Measurements from ENCODE around the gene SHANK3.

SHANK3 gene

GRCh38 chr22:50683086-50683993 lies 10.7 kb downstream of the SHANK3 start:
- Histone ChIP-seq H3K36me3 (ENCODE audit: control insufficient read depth, insufficient read depth, low read length) (peaks cover 15% of the 10 kb centered on the region), H3K4me3 (ENCODE audit: extremely low read depth, insufficient read depth, low read length, poor library complexity, severe bottlenecking) (no peak overlapping the region), H3K4me1 (ENCODE audit: control insufficient read depth, insufficient read depth, low read length, poor library complexity, severe bottlenecking) (no peaks in the 10 kb centered on the region), H3K9me3 (ENCODE audit: control insufficient read depth, low read length) (peaks cover 4% of the 10 kb centered on the region), H3K27ac (ENCODE audit: low read depth, low read length, severe bottlenecking) (no peak overlapping the region)
- WGBS, 2 experiments (ENCODE audit: insufficient coverage in 2 of 2): 92 to 93% methylated on average over 13 to 18 of the region's 21 CpGs

DNA sequence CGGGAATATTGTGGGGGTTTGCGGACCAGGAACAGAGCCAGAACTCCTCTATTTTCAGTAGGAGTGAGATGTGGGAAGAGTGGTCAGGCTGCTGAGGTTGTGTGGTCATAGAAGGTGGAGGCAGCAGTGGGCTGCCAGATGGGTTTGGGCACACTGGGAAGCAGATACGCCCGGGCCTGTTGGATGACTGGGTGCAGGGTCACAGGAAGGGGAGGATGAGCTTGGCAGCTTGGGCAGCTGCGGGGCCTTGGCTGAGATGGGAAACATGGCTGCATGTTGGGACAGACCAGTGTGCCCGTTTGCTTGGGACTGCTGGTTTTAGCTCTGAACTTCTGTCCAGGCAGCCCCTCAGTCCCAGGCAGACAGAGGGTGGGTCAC lies 11.4 kb downstream of the SHANK3 start:
- Histone ChIP-seq H3K4me1 (ENCODE audit: control insufficient read depth, insufficient read depth, low read length, poor library complexity, severe bottlenecking) (no peaks in the 10 kb centered on the region), H3K36me3 (ENCODE audit: control insufficient read depth, insufficient read depth, low read length) (peaks cover 9% of the 10 kb centered on the region), H3K9me3 (ENCODE audit: control insufficient read depth, low read length) (peaks cover 4% of the 10 kb centered on the region), H3K4me3 (ENCODE audit: extremely low read depth, insufficient read depth, low read length, poor library complexity, severe bottlenecking) (no peak overlapping the region), H3K27ac (ENCODE audit: low read depth, low read length, severe bottlenecking) (no peak overlapping the region)
- WGBS, 2 experiments (ENCODE audit: insufficient coverage in 2 of 2): 94 to 95% methylated on average over 6 of the region's 6 CpGs

GRCh38 chr22:50684501-50684900 lies 11.9 kb downstream of the SHANK3 start:
- peaks cover 4% of the 10 kb centered on the region for H3K9me3 ChIP-seq (ENCODE audit: control insufficient read depth, low read length)
- H3K36me3 ChIP-seq (ENCODE audit: control insufficient read depth, insufficient read depth, low read length): peaks cover 4% of the 10 kb centered on the region
- no peak overlapping the region for H3K27ac ChIP-seq (ENCODE audit: low read depth, low read length, severe bottlenecking)
- H3K4me3 ChIP-seq (ENCODE audit: extremely low read depth, insufficient read depth, low read length, poor library complexity, severe bottlenecking): no peak overlapping the region
- H3K4me1 ChIP-seq (ENCODE audit: control insufficient read depth, insufficient read depth, low read length, poor library complexity, severe bottlenecking): no peaks in the 10 kb centered on the region
- 98 to 100% methylated on average over 2 to 5 of the region's 8 CpGs for WGBS, 2 experiments (ENCODE audit: insufficient coverage in 2 of 2)

DNA sequence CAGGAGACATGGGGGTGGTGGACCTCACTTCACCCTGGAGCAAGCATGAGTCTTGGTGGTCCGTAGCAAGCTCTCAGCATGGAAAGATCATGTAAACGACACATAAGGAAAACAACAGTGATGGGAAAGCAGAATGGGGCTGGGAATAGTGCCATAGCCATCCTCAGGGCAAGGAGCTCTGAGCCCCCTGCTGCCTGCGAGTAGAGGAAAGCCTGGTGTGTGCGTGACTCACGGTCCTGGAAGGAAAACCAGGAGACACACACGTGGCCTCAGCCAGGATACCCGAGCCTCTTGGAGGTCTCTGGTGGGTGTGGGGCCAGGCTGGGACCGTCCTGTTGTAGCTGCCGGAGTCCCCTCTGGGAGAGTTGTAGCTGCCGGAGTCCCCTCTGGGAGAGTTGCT lies 12.4 kb downstream of the SHANK3 start:
- WGBS, 2 experiments (ENCODE audit: insufficient coverage in 2 of 2): 71 to 86% methylated on average over 5 to 6 of the region's 10 CpGs
- peaks cover 4% of the 10 kb centered on the region for H3K9me3 ChIP-seq (ENCODE audit: control insufficient read depth, low read length)
- H3K4me1 ChIP-seq (ENCODE audit: control insufficient read depth, insufficient read depth, low read length, poor library complexity, severe bottlenecking): no peaks in the 10 kb centered on the region
- H3K4me3 ChIP-seq (ENCODE audit: extremely low read depth, insufficient read depth, low read length, poor library complexity, severe bottlenecking): no peak overlapping the region
- peaks cover 4% of the 10 kb centered on the region for H3K36me3 ChIP-seq (ENCODE audit: control insufficient read depth, insufficient read depth, low read length)
- H3K27ac ChIP-seq (ENCODE audit: low read depth, low read length, severe bottlenecking): no peak overlapping the region

DNA sequence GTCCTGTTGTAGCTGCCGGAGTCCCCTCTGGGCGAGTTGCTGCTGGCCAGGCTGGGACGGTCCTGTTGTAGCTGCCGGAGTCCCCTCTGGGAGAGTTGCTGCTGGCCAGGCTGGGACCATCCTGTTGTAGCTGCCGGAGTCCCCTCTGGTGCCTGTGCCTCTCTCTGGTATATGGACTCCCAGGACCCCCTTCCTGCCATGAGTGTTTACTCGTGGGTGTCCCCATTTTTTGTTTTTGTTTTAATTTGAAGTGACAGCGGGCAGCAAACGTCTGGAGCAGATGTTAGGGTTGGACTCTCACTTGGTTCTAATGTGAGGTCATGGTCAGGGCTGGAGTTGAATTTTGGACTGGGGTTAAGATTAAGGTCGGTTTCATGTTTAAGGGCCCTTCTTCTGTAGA lies 14.2 kb downstream of the SHANK3 start:
- Histone ChIP-seq H3K36me3 (ENCODE audit: control insufficient read depth, insufficient read depth, low read length) (peaks cover 4% of the 10 kb centered on the region), H3K27ac (ENCODE audit: low read depth, low read length, severe bottlenecking) (no peak overlapping the region), H3K4me3 (ENCODE audit: extremely low read depth, insufficient read depth, low read length, poor library complexity, severe bottlenecking) (no peak overlapping the region), H3K9me3 (ENCODE audit: control insufficient read depth, low read length) (peaks cover 4% of the 10 kb centered on the region), H3K4me1 (ENCODE audit: control insufficient read depth, insufficient read depth, low read length, poor library complexity, severe bottlenecking) (no peaks in the 10 kb centered on the region)
- WGBS, 2 experiments (ENCODE audit: insufficient coverage in 2 of 2): 79 to 84% methylated on average over 8 of the region's 9 CpGs

DNA sequence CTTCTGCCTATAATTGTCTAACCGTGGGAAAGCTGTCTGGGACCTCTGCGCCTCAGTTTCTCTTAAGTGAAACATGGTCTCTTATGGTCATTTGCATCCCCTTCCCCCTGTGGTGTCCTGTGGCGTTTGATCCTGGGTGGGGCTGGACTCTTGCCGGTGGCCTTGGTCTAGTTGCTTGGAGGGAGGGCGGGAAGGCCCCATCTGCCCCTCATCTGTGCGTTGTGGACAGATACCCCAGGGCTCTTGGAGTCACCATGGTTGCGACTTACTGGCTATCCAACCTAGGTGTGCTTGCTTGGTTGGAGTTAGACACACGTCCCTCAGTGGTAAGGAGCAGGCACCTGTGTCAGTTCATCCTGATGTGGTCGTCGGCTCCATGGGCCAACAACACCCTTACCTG lies 15.2 kb downstream of the SHANK3 start:
- H3K9me3 ChIP-seq (ENCODE audit: control insufficient read depth, low read length): peaks cover 4% of the 10 kb centered on the region
- H3K4me1 ChIP-seq (ENCODE audit: control insufficient read depth, insufficient read depth, low read length, poor library complexity, severe bottlenecking): no peaks in the 10 kb centered on the region
- H3K27ac ChIP-seq (ENCODE audit: low read depth, low read length, severe bottlenecking): no peak overlapping the region
- no peak overlapping the region for H3K4me3 ChIP-seq (ENCODE audit: extremely low read depth, insufficient read depth, low read length, poor library complexity, severe bottlenecking)
- WGBS, 2 experiments (ENCODE audit: insufficient coverage in 2 of 2): 96% methylated on average over 8 to 9 of the region's 10 CpGs
- peaks cover 4% of the 10 kb centered on the region for H3K36me3 ChIP-seq (ENCODE audit: control insufficient read depth, insufficient read depth, low read length)

- no peak overlapping the region for H3K4me3 ChIP-seq (ENCODE audit: extremely low read depth, insufficient read depth, low read length, poor library complexity, severe bottlenecking)
- peaks cover under 1% of the 10 kb centered on the region for H3K9me3 ChIP-seq (ENCODE audit: control insufficient read depth, low read length)
- H3K4me1 ChIP-seq (ENCODE audit: control insufficient read depth, insufficient read depth, low read length, poor library complexity, severe bottlenecking): no peaks in the 10 kb centered on the region
- H3K27ac ChIP-seq (ENCODE audit: low read depth, low read length, severe bottlenecking): no peak overlapping the region
- peaks cover 7% of the 10 kb centered on the region for H3K36me3 ChIP-seq (ENCODE audit: control insufficient read depth, insufficient read depth, low read length)
- 77 to 100% methylated on average over 3 to 4 of the region's 5 CpGs for WGBS, 2 experiments (ENCODE audit: insufficient coverage in 2 of 2)
Measured at GRCh38 chr22:50688448-50688847, 15.8 kb downstream of the SHANK3 start.

- Histone ChIP-seq H3K9me3 (ENCODE audit: control insufficient read depth, low read length) (no peaks in the 10 kb centered on the region), H3K27ac (ENCODE audit: low read depth, low read length, severe bottlenecking) (no peak overlapping the region), H3K36me3 (ENCODE audit: control insufficient read depth, insufficient read depth, low read length) (peaks cover 13% of the 10 kb centered on the region), H3K4me3 (ENCODE audit: extremely low read depth, insufficient read depth, low read length, poor library complexity, severe bottlenecking) (no peak overlapping the region), H3K4me1 (ENCODE audit: control insufficient read depth, insufficient read depth, low read length, poor library complexity, severe bottlenecking) (no peaks in the 10 kb centered on the region)
- 8 to 20% methylated on average over 2 of the region's 2 CpGs for WGBS, 2 experiments (ENCODE audit: insufficient coverage in 2 of 2)
Measured at GRCh38 chr22:50691521-50691920, 18.9 kb downstream of the SHANK3 start.

- Histone ChIP-seq H3K9me3 (ENCODE audit: control insufficient read depth, low read length) (no peaks in the 10 kb centered on the region), H3K4me3 (ENCODE audit: extremely low read depth, insufficient read depth, low read length, poor library complexity, severe bottlenecking) (no peak overlapping the region), H3K36me3 (ENCODE audit: control insufficient read depth, insufficient read depth, low read length) (peaks cover 10% of the 10 kb centered on the region), H3K27ac (ENCODE audit: low read depth, low read length, severe bottlenecking) (no peak overlapping the region), H3K4me1 (ENCODE audit: control insufficient read depth, insufficient read depth, low read length, poor library complexity, severe bottlenecking) (peaks cover 5% of the 10 kb centered on the region)
- 93 to 100% methylated on average over 2 to 6 of the region's 6 CpGs for WGBS, 2 experiments (ENCODE audit: insufficient coverage in 2 of 2)
Measured at GRCh38 chr22:50693462-50693861, 20.8 kb downstream of the SHANK3 start.

GRCh38 chr22:50694099-50694605 lies 21.5 kb downstream of the SHANK3 start:
- Histone ChIP-seq H3K36me3 (ENCODE audit: control insufficient read depth, insufficient read depth, low read length) (peaks cover 10% of the 10 kb centered on the region), H3K4me3 (ENCODE audit: extremely low read depth, insufficient read depth, low read length, poor library complexity, severe bottlenecking) (no peak overlapping the region), H3K4me1 (ENCODE audit: control insufficient read depth, insufficient read depth, low read length, poor library complexity, severe bottlenecking) (peaks cover 5% of the 10 kb centered on the region), H3K27ac (ENCODE audit: low read depth, low read length, severe bottlenecking) (no peak overlapping the region), H3K9me3 (ENCODE audit: control insufficient read depth, low read length) (no peaks in the 10 kb centered on the region)
- 91 to 95% methylated on average over 2 of the region's 3 CpGs for WGBS, 2 experiments (ENCODE audit: insufficient coverage in 2 of 2)

Measured in mesodermal cell (in vitro differentiated cells).